NCI-H345 treated with DMSO at 0.1 percent for 48 hours (cell line): ENCODE results near the gene OR4F6.
"Not testable (repeated sequence)": the region's sequence is repeated elsewhere in the genome, so short reads cannot be mapped to it uniquely, and the experiment has no call there.

Experiments used
- DNase-seq: peaks from one replicate; lab custom pipeline; 2025; ENCODE audit not compliant: unreplicated experiment; lab: John Stamatoyannopoulos, UW

The OR4F6 gene

GRCh38 chr15:101803209-101803608, at the start of gene OR4F6:
TSS of gene OR4F6 (plus strand) at chr15:101803509. CDS start at chr15:101805720, 2,211 bp downstream.
- no peak for DNase-seq

- not testable (repeated sequence) for DNase-seq
Observed at GRCh38 chr15:101764669-101765339, 38.5 kb upstream of the OR4F6 start.

- DNase-seq = not testable (repeated sequence)
Observed at GRCh38 chr15:101765340-101765671, 38.0 kb upstream of the OR4F6 start.

- DNase-seq = no peak
Observed at GRCh38 chr15:101765772-101766456, 37.4 kb upstream of the OR4F6 start.

- DNase-seq = not testable (repeated sequence)
Observed at GRCh38 chr15:101767083-101767640, 36.1 kb upstream of the OR4F6 start.

- no peak for DNase-seq
Observed at GRCh38 chr15:101772921-101773320, 30.4 kb upstream of the OR4F6 start.

GRCh38 chr15:101773496-101774100, 29.7 kb upstream of the OR4F6 start:
- DNase-seq = no peak

GRCh38 chr15:101775136-101775535, 28.2 kb upstream of the OR4F6 start:
- no peak for DNase-seq

GRCh38 chr15:101778576-101778975, 24.7 kb upstream of the OR4F6 start:
- DNase-seq = not testable (repeated sequence)

GRCh38 chr15:101780225-101780624, 23.1 kb upstream of the OR4F6 start:
- peak; percentile 3 for DNase-seq

- no peak for DNase-seq
Observed at GRCh38 chr15:101781928-101782327, 21.4 kb upstream of the OR4F6 start.

GRCh38 chr15:101784644-101785043, 18.7 kb upstream of the OR4F6 start:
- no peak for DNase-seq

GRCh38 chr15:101786422-101786821, 16.9 kb upstream of the OR4F6 start:
- not testable (repeated sequence) for DNase-seq

GRCh38 chr15:101788001-101788400, 15.3 kb upstream of the OR4F6 start:
- not testable (repeated sequence) for DNase-seq

- DNase-seq = not testable (repeated sequence)
Observed at GRCh38 chr15:101788503-101789269, 14.6 kb upstream of the OR4F6 start.

- not testable (repeated sequence) for DNase-seq
Observed at GRCh38 chr15:101790748-101791147, 12.6 kb upstream of the OR4F6 start.

GRCh38 chr15:101793981-101794380, 9.3 kb upstream of the OR4F6 start:
- DNase-seq = not testable (repeated sequence)

GRCh38 chr15:101795455-101795854, 7.9 kb upstream of the OR4F6 start:
- DNase-seq = no peak

- no peak for DNase-seq
Observed at GRCh38 chr15:101799665-101800064, 3.6 kb upstream of the OR4F6 start.

- DNase-seq = no peak
Observed at GRCh38 chr15:101801048-101801447, 2.3 kb upstream of the OR4F6 start.

GRCh38 chr15:101803676-101804075, 367 bp downstream of the OR4F6 start:
- DNase-seq = no peak
